HCT116 (cell line): ENCODE results near the gene MTG1. TPM values are rescaled to one million over a fixed set of nuclear protein-coding genes. Genes with fewer than 3 reads are reported as not detected.

Experiments
- ATAC-seq: fragments of 200-7000 bp; cut with Tn5 transposase; 2 replicates; pipeline ENCODE4 v1.9.1; 2020; ENCODE audit warnings: mild to moderate bottlenecking, moderate library complexity
- BruUV-seq: library from RNA; stranded (reverse); fragments of 400-500 nt; replicated peaks from 2 replicates; lab custom pipeline; 2021; lab: Mats Ljungman, UMichigan
- CTCF ChIA-PET: fragments of 300-600 bp; sonication (Branson Sonifier 250); formaldehyde crosslinking; loops from one replicate; lab custom pipeline; 2021; ENCODE audit warnings: antibody characterized with exemption; lab: Charles Lee
- POLR2A ChIA-PET: fragments of 300-600, 350-600 bp; sonication (Branson Sonifier 250); formaldehyde crosslinking; loops from one replicate; lab custom pipeline; 2021; ENCODE audit warnings: antibody characterized with exemption; lab: Charles Lee
- RAD21 ChIA-PET, 2 experiments: fragments of 300-600 bp; sonication (Branson Sonifier 250); formaldehyde crosslinking; loops; one replicate each; lab custom pipeline; 2023; ENCODE audit warnings: low total read pairs in 2 of 2; ENCODE audit not compliant: uncharacterized antibody in 2 of 2, unreplicated experiment in 2 of 2, low non-redundant PET in 1 of 2; lab: Charles Lee
- DNase-seq: peaks from one replicate; pipeline ENCODE4 v3.0.0-alpha.2; 2010; ENCODE audit warnings: low read depth, low spot score
- H2AFZ ChIP-seq: fragments of 200-600 bp; shearing (Covaris generic), sonication (generic); 2 replicates; pipeline ENCODE4 v1.6.1; 2017; ENCODE audit warnings: low read depth, mixed run types, mixed read lengths, antibody characterized with exemption, low read length; ENCODE audit not compliant: poor library complexity, severe bottlenecking
- H3K27ac ChIP-seq: 2 replicates; pipeline ENCODE4 v1.5.1; 2012; ENCODE audit warnings: low read depth, low read length
- H3K27me3 ChIP-seq: fragments of 200-600 bp; sonication (generic); 2 replicates; pipeline ENCODE4 v1.6.1; 2016; ENCODE audit warnings: mixed run types, low read length, mixed read lengths; ENCODE audit not compliant: insufficient read depth
- H3K36me3 ChIP-seq, 2 experiments: fragments of 200-500 bp in 1 of 2; fragments of 200-600 bp in 1 of 2; sonication (Bioruptor generic) in 1 of 2; sonication (generic) in 1 of 2; 2 replicates each; pipeline versions ENCODE4 v1.5.1 to v1.6.1; 2014 to 2016; ENCODE audit warnings: low read length in 2 of 2, inconsistent platforms in 1 of 2, mixed read lengths in 1 of 2, mixed run types in 1 of 2; ENCODE audit not compliant: insufficient read depth in 2 of 2, control insufficient read depth in 1 of 2
- H3K4me1 ChIP-seq, 2 experiments: fragments of 200-600 bp in 1 of 2; sonication (generic) in 1 of 2; 2 replicates each; pipeline versions ENCODE4 v1.5.1 to v1.6.1; 2012 to 2017; ENCODE audit warnings: low read length in 2 of 2, inconsistent platforms in 1 of 2, mild to moderate bottlenecking in 1 of 2, mixed read lengths in 1 of 2, mixed run types in 1 of 2, moderate library complexity in 1 of 2; ENCODE audit not compliant: insufficient read depth in 2 of 2, control insufficient read depth in 1 of 2
- H3K4me2 ChIP-seq: fragments of 200-600 bp; sonication (generic); 2 replicates; pipeline ENCODE4 v1.6.1; 2017; ENCODE audit warnings: mixed run types, low read length, mixed read lengths
- H3K4me3 ChIP-seq, 2 experiments: fragments of 200-600 bp in 1 of 2; sonication (generic) in 1 of 2; replicated peaks in 1 of 2; 2 replicates each; pipeline ENCODE4 v1.5.1; 2011 to 2016; ENCODE audit warnings: low read length in 2 of 2, control low read depth in 1 of 2, low read depth in 1 of 2, mild to moderate bottlenecking in 1 of 2, mixed read lengths in 1 of 2, mixed run types in 1 of 2
- H3K79me2 ChIP-seq: fragments of 200-600 bp; sonication (generic); 2 replicates; pipeline ENCODE4 v1.6.1; 2017; ENCODE audit warnings: mild to moderate bottlenecking, mixed run types, low read length, moderate library complexity, mixed read lengths; ENCODE audit not compliant: insufficient read depth
- H3K9ac ChIP-seq: fragments of 200-600 bp; sonication (generic); 2 replicates; pipeline ENCODE4 v1.6.1; 2016; ENCODE audit warnings: low read length, mixed read lengths
- H3K9me2 ChIP-seq: fragments of 200-600 bp; sonication (generic), shearing (Covaris generic); 2 replicates; pipeline ENCODE4 v1.6.1; 2017; ENCODE audit warnings: mixed run types, mild to moderate bottlenecking, moderate library complexity; ENCODE audit not compliant: insufficient read depth
- H3K9me3 ChIP-seq, 2 experiments: fragments of 200-500 bp in 1 of 2; fragments of 200-600 bp in 1 of 2; sonication (Bioruptor generic) in 1 of 2; sonication (generic) in 1 of 2; 2 replicates each; pipeline ENCODE4 v1.6.1; 2014 to 2017; ENCODE audit warnings: low read length in 2 of 2, mixed read lengths in 2 of 2, inconsistent platforms in 1 of 2, low read depth in 1 of 2, mild to moderate bottlenecking in 1 of 2, mixed run types in 1 of 2, moderate library complexity in 1 of 2; ENCODE audit not compliant: control insufficient read depth in 1 of 2, insufficient read depth in 1 of 2
- H4K20me1 ChIP-seq: fragments of 200-600 bp; sonication (generic), shearing (Covaris generic); 2 replicates; pipeline ENCODE4 v1.6.1; 2017; ENCODE audit warnings: mixed run types, mild to moderate bottlenecking, moderate library complexity; ENCODE audit not compliant: insufficient read depth
- ATF3 ChIP-seq: IDR thresholded peaks from 2 replicates; pipeline ENCODE4 v1.6.1; 2012
- CBX3 ChIP-seq: IDR thresholded peaks from 2 replicates; pipeline ENCODE4 v1.6.1; 2012; ENCODE audit warnings: low read depth
- CEBPB ChIP-seq: IDR thresholded peaks from 2 replicates; pipeline ENCODE4 v1.6.1; 2012; ENCODE audit warnings: low read depth
- ELF1 ChIP-seq: IDR thresholded peaks from 2 replicates; pipeline ENCODE4 v1.6.1; 2012; ENCODE audit warnings: low read depth, borderline replicate concordance
- EZH2 ChIP-seq: fragments of 200-600 bp; sonication (generic); IDR thresholded peaks from 2 replicates; pipeline ENCODE4 v1.6.1; 2017; ENCODE audit warnings: antibody characterized with exemption, mixed run types
- EZH2phosphoT487 ChIP-seq: fragments of 200-600 bp; IDR thresholded peaks from 2 replicates; pipeline ENCODE4 v1.6.1; 2018; ENCODE audit warnings: antibody characterized with exemption, borderline replicate concordance
- FOSL1 ChIP-seq: IDR thresholded peaks from 2 replicates; pipeline ENCODE4 v1.6.1; 2012; ENCODE audit warnings: low read depth
- POLR2A ChIP-seq: IDR thresholded peaks from 2 replicates; pipeline ENCODE4 v1.7.0; 2011; ENCODE audit warnings: borderline replicate concordance; ENCODE audit not compliant: insufficient read depth, insufficient read length; ENCODE audit errors: extremely low read depth
- POLR2AphosphoS5 ChIP-seq: IDR thresholded peaks from 2 replicates; pipeline ENCODE4 v1.6.1; 2011; ENCODE audit warnings: mild to moderate bottlenecking, low read depth, low read length, moderate library complexity
- RAD21 ChIP-seq: IDR thresholded peaks from 2 replicates; pipeline ENCODE4 v1.6.1; 2012; ENCODE audit warnings: low read depth, mild to moderate bottlenecking
- SIN3A ChIP-seq: IDR thresholded peaks from 2 replicates; pipeline ENCODE4 v1.6.1; 2012; ENCODE audit warnings: low read depth
- ZNF274 ChIP-seq: fragments of 200-500 bp; sonication (Bioruptor generic); IDR thresholded peaks from 2 replicates; pipeline ENCODE4 v1.6.1; 2014; ENCODE audit warnings: mild to moderate bottlenecking, low read depth, low read length, inconsistent platforms
- intact Hi-C: fragments of 100-400 bp; cut with micrococcal nuclease; formaldehyde crosslinking; loops from 2 replicates; pipeline ENCODE4 v1.10.0; 2022
- total RNA-seq: library from RNA; stranded (reverse); gene quantifications from one replicate; pipeline ENCODE4 v1.2.1, GENCODE V29; 2021; ENCODE audit not compliant: unreplicated experiment
- TF ChIP-seq, protein P1 (sequence below): IDR thresholded peaks from 2 replicates; pipeline ENCODE4 v1.6.1; 2012
- TF ChIP-seq, protein P2 (sequence below), 3 experiments: fragments of 200-600 bp in 1 of 3; sonication (generic) in 1 of 3; IDR thresholded peaks in 2 of 3; conservative IDR thresholded peaks in 1 of 3; 2 replicates each; pipeline ENCODE4 v1.5.1; 2012 to 2017; ENCODE audit warnings: low read depth in 2 of 3, low read length in 2 of 3, antibody characterized with exemption in 1 of 3, borderline replicate concordance in 1 of 3, control low read depth in 1 of 3, mild to moderate bottlenecking in 1 of 3, mixed read lengths in 1 of 3, mixed run types in 1 of 3, moderate library complexity in 1 of 3; ENCODE audit not compliant: insufficient read depth in 1 of 3

MTG1 gene
- total RNA-seq, 1 experiment from 2014 or later, result 23.1 TPM

DNA sequence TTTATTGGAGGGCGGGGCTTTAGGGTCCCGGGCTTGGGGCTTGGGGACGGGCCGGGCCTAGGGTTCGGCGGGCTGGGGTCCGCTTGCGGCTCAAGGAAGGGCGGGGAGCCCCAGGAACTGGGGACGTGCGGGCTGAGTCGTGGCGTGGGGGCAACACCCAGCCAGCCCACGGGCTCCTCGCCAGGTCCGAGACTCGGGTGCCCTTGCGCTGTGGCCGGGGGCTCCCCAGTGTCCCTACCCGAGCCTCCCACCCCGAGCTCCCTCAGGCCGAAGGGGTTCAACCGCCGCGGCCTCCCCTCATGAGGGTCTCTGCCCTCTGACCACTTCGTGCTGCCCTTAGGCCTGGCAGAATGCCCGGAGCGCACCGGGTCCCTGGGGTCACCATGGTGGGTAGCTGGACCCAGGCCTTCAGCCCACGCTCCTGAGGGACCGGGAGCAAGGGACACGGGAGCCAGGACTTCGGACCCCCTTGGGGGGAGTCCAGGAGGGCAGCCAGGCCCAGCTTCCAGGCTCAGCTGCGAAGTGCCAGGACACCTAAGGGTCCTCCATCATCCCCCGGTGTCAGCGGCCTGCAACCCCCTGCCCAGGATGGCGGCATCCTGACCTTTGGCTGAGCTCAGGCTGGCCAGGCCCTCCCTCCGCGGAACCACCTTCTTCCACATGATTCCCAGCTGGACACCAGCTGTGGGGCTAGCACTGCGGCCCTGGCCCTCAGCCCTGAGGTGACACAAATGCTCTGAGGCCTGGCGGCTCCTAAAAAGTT is 35.6 kb upstream of the MTG1 start (continued):
- TF ChIP-seq POLR2A (no peak), CEBPB (no peak), EZH2 (no peak), SIN3A (no peak), POLR2AphosphoS5 (no peak)
- TF ChIP-seq, protein P1, sequence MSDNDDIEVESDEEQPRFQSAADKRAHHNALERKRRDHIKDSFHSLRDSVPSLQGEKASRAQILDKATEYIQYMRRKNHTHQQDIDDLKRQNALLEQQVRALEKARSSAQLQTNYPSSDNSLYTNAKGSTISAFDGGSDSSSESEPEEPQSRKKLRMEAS, result no peak
- TF ChIP-seq, all 23 proteins: peak for 0

DNA sequence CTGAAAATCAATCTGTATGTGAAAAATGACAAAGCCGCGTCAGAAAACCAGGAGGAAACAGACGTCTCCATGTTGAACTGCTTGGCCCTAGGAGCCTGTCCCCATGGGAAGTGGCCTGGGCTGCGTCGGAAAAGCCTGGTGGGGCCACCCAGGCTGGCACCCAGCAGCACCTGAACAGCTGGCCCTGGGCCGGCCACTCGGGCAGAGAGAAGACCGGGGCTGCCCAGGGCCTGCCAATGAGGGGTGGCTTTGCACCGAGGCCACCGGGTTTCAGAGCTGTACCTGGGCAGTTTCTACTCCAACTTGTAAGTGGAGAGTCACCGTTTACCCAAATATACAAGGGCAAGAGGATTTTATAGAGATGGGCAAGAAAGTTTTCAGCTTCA is 35.0 kb upstream of the MTG1 start:
- H3K4me3 ChIP-seq, result no peak overlapping the region
- POLR2A ChIA-PET, result no interaction called here
- no peaks in the 10 kb centered on the region; a peak in 1 of 4 replicates for H3K36me3 ChIP-seq
- peaks cover 3 to 5% of the 10 kb centered on the region in 2 experiments; a peak in 2 of 4 replicates for H3K4me1 ChIP-seq
- H3K9me2 ChIP-seq, result no peaks in the 10 kb centered on the region
- RAD21 ChIA-PET, result no interaction called here
- no peak for DNase-seq
- TF ChIP-seq ELF1, result no peak
- TF ChIP-seq FOSL1, result no peak
- TF ChIP-seq CBX3, result no peak
- TF ChIP-seq ATF3, result no peak
- TF ChIP-seq, protein P2, sequence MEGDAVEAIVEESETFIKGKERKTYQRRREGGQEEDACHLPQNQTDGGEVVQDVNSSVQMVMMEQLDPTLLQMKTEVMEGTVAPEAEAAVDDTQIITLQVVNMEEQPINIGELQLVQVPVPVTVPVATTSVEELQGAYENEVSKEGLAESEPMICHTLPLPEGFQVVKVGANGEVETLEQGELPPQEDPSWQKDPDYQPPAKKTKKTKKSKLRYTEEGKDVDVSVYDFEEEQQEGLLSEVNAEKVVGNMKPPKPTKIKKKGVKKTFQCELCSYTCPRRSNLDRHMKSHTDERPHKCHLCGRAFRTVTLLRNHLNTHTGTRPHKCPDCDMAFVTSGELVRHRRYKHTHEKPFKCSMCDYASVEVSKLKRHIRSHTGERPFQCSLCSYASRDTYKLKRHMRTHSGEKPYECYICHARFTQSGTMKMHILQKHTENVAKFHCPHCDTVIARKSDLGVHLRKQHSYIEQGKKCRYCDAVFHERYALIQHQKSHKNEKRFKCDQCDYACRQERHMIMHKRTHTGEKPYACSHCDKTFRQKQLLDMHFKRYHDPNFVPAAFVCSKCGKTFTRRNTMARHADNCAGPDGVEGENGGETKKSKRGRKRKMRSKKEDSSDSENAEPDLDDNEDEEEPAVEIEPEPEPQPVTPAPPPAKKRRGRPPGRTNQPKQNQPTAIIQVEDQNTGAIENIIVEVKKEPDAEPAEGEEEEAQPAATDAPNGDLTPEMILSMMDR (IDR thresholded peaks at IDR 0.05 in 2 of 3, conservative IDR thresholded peaks at IDR 0.05 in 1 of 3; ENCODE audit: borderline replicate concordance in 1 of 3, insufficient read depth in 1 of 3, low read depth in 2 of 3, low read length in 2 of 3), result no peak
- TF ChIP-seq EZH2phosphoT487, result no peak
- no peak for TF ChIP-seq POLR2AphosphoS5
- no peak for TF ChIP-seq RAD21
- TF ChIP-seq EZH2, result no peak
- TF ChIP-seq ZNF274, result no peak
- no peak for ATAC-seq
- H2AFZ ChIP-seq, result no peak overlapping the region
- H4K20me1 ChIP-seq, result no peaks in the 10 kb centered on the region
- H3K27me3 ChIP-seq, result no peaks in the 10 kb centered on the region
- no peak overlapping the region for H3K27ac ChIP-seq
- no peak overlapping the region for H3K4me2 ChIP-seq
- no peaks in the 10 kb centered on the region for H3K9me3 ChIP-seq
- intact Hi-C loops, result no loop called here
- CTCF ChIA-PET, result no interaction called here
- H3K79me2 ChIP-seq, result peaks cover 6% of the 10 kb centered on the region; the same call in 1 of the 2 replicates
- no peak overlapping the region for H3K9ac ChIP-seq
- no TSS peak for BruUV-seq
